PC-3 (cell line): ENCODE results near the gene NTM. TPM values are rescaled to one million over a fixed set of nuclear protein-coding genes. Genes with fewer than 3 reads are reported as not detected.

Source experiments
- ATAC-seq: fragments of 200-7000 bp; cut with Tn5 transposase; 2 replicates; pipeline ENCODE4 v1.9.1; 2020; ENCODE audit warnings: mild to moderate bottlenecking, moderate library complexity
- BruUV-seq: library from RNA; stranded (reverse); fragments of 400-500 nt; replicated peaks from 2 replicates; lab custom pipeline; 2021; lab: Mats Ljungman, UMichigan
- CTCF ChIA-PET: fragments of 300-600 bp; sonication (Branson Sonifier 250); formaldehyde crosslinking; loops from one replicate; lab custom pipeline; 2022; ENCODE audit warnings: antibody characterized with exemption; lab: Charles Lee
- POLR2A ChIA-PET: fragments of 300-600 bp; sonication (Branson Sonifier 250); formaldehyde crosslinking; loops from one replicate; lab custom pipeline; 2022; ENCODE audit warnings: antibody characterized with exemption; ENCODE audit not compliant: unreplicated experiment; lab: Charles Lee
- DNase-seq: peaks from one replicate; pipeline ENCODE4 v3.0.0-alpha.2; 2015
- H2AFZ ChIP-seq: fragments of 300-600 bp; sonication (generic); 2 replicates; pipeline ENCODE4 v1.6.0; 2016; ENCODE audit warnings: antibody characterized with exemption, low read length
- H3F3A ChIP-seq: fragments of 300-600 bp; sonication (generic); one replicate; pipeline ENCODE4 v1.6.0; 2017; ENCODE audit warnings: antibody characterized with exemption, low read length, control low read depth, mild to moderate bottlenecking; ENCODE audit not compliant: unreplicated experiment
- H3K27ac ChIP-seq: fragments of 300-600 bp; sonication (generic); 2 replicates; pipeline ENCODE4 v1.5.1; 2016; ENCODE audit warnings: mild to moderate bottlenecking, low read length
- H3K27me3 ChIP-seq: fragments of 300-600 bp; sonication (generic); 2 replicates; pipeline ENCODE4 v1.6.1; 2016; ENCODE audit warnings: low read length, mixed read lengths
- H3K36me3 ChIP-seq: fragments of 300-600 bp; sonication (generic); 2 replicates; pipeline ENCODE4 v1.6.1; 2016; ENCODE audit warnings: low read depth, mixed run types, low read length, mixed read lengths
- H3K4me1 ChIP-seq: fragments of 300-600 bp; sonication (generic); 2 replicates; pipeline ENCODE4 v1.5.1; 2016; ENCODE audit warnings: low read length; ENCODE audit not compliant: insufficient read depth
- H3K4me2 ChIP-seq: fragments of 300-600 bp; sonication (generic); 2 replicates; pipeline ENCODE4 v1.6.0; 2016; ENCODE audit warnings: low read length
- H3K4me3 ChIP-seq: fragments of 300-600 bp; sonication (generic); 2 replicates; pipeline ENCODE4 v1.5.1; 2016; ENCODE audit warnings: mild to moderate bottlenecking, low read length, mixed read lengths
- H3K79me2 ChIP-seq: fragments of 300-600 bp; sonication (generic); 2 replicates; pipeline ENCODE4 v1.6.1; 2017; ENCODE audit warnings: low read length, mixed read lengths
- H3K9ac ChIP-seq: fragments of 300-600 bp; sonication (generic); 2 replicates; pipeline ENCODE4 v1.6.0; 2016; ENCODE audit warnings: mild to moderate bottlenecking, low read length
- H3K9me2 ChIP-seq: fragments of 300-600 bp; sonication (generic); replicated peaks from 2 replicates; pipeline ENCODE4 v1.6.1; 2016; ENCODE audit warnings: mixed run types, low read length, mixed read lengths
- H3K9me3 ChIP-seq: fragments of 300-600 bp; sonication (generic); 2 replicates; pipeline ENCODE4 v1.6.1; 2016; ENCODE audit warnings: low read length, mixed read lengths
- H4K20me1 ChIP-seq: fragments of 300-600 bp; sonication (generic); 2 replicates; pipeline ENCODE4 v1.6.1; 2016; ENCODE audit warnings: low read length, mixed read lengths
- CTCF ChIP-seq: fragments of 300-600 bp; sonication (generic); conservative IDR thresholded peaks from 2 replicates; pipeline ENCODE4 v1.5.1; 2017; ENCODE audit warnings: antibody characterized with exemption, low read depth, mild to moderate bottlenecking, low read length
- EZH2 ChIP-seq: fragments of 300-600 bp; sonication (generic); IDR thresholded peaks from one replicate; pipeline ENCODE4 v1.6.1; 2017; ENCODE audit warnings: antibody characterized with exemption, mild to moderate bottlenecking, low read length; ENCODE audit not compliant: unreplicated experiment
- EZH2phosphoT487 ChIP-seq: fragments of 300-600 bp; sonication (generic); IDR thresholded peaks from 2 replicates; pipeline ENCODE4 v1.6.1; 2018; ENCODE audit warnings: mild to moderate bottlenecking, antibody characterized with exemption, low read length, borderline replicate concordance
- intact Hi-C: fragments of 100-400 bp; cut with micrococcal nuclease; formaldehyde crosslinking; loops from 2 replicates; pipeline ENCODE4 v1.9.0; 2023
- total RNA-seq: library from RNA; depleted of rRNA; stranded (reverse); fragments of >200 nt; gene quantifications from 2 replicates; pipeline ENCODE4 v1.2.3, GENCODE V29; 2014

NTM gene
- total RNA-seq, 1 experiment from 2014 or later, result not detected

- TF ChIP-seq CTCF (no peak), EZH2phosphoT487 (no peak), EZH2 (no peak)
- ATAC-seq (no peak), DNase-seq (no peak)
- Histone ChIP-seq H3K4me3 (no peak overlapping the region), H3K36me3 (no peaks in the 10 kb centered on the region), H3K27me3 (peaks cover 7% of the 10 kb centered on the region; the same call in 1 of the 2 replicates), H2AFZ (no peak overlapping the region), H3K9me3 (0 out of 2 replicates have a peak, but pooled peaks cover 9% of the 10 kb centered on the region), H3K4me1 (no peaks in the 10 kb centered on the region), H3K27ac (no peak overlapping the region), H3F3A (no peaks in the 10 kb centered on the region), H3K79me2 (no peaks in the 10 kb centered on the region), H4K20me1 (no peaks in the 10 kb centered on the region), H3K9ac (no peak overlapping the region), H3K9me2 (no peaks in the 10 kb centered on the region), H3K4me2 (no peak overlapping the region)
- intact Hi-C loops, result no loop called here
- ChIA-PET POLR2A (no interaction called here), CTCF (no interaction called here)
- BruUV-seq, result no TSS peak
Measured at GRCh38 chr11:132357811-132358572, 987.6 kb downstream of the NTM start.

- BruUV-seq, result no TSS peak
- CTCF ChIA-PET, result no interaction called here
- Histone ChIP-seq H3F3A (no peaks in the 10 kb centered on the region), H3K9ac (no peak overlapping the region), H2AFZ (no peak overlapping the region), H3K4me3 (no peak overlapping the region), H3K9me2 (no peaks in the 10 kb centered on the region), H3K9me3 (0 out of 2 replicates have a peak, but pooled peaks cover 9% of the 10 kb centered on the region), H3K27me3 (peaks cover under 1% of the 10 kb centered on the region; the same call in 1 of the 2 replicates), H3K36me3 (no peaks in the 10 kb centered on the region), H3K79me2 (no peaks in the 10 kb centered on the region), H3K4me2 (no peak overlapping the region), H3K27ac (no peak overlapping the region), H3K4me1 (no peaks in the 10 kb centered on the region), H4K20me1 (no peaks in the 10 kb centered on the region)
- intact Hi-C loops, result no loop called here
- POLR2A ChIA-PET, result no interaction called here
- TF ChIP-seq EZH2phosphoT487 (no peak), EZH2 (no peak), CTCF (no peak)
- DNase-seq (no peak), ATAC-seq (no peak)
Measured at GRCh38 chr11:132358573-132358953, 988.1 kb downstream of the NTM start.

GRCh38 chr11:132361011-132361550, 990.7 kb downstream of the NTM start:
- ATAC-seq, result no peak

More at GRCh38 chr11:132361011-132361550, 990.7 kb downstream of the NTM start:
- DNase-seq, result no peak
- no peaks in the 10 kb centered on the region for H3K4me1 ChIP-seq
- no peak overlapping the region for H3K9ac ChIP-seq
- no peak overlapping the region for H3K4me2 ChIP-seq
- no peaks in the 10 kb centered on the region for H3K27me3 ChIP-seq
- POLR2A ChIA-PET, result no interaction called here
- no peak overlapping the region for H3K4me3 ChIP-seq
- H3K27ac ChIP-seq, result no peak overlapping the region
- no peak overlapping the region for H2AFZ ChIP-seq
- no peaks in the 10 kb centered on the region for H3K36me3 ChIP-seq
- CTCF ChIA-PET, result no interaction called here
- no peak for TF ChIP-seq CTCF
- no peak for TF ChIP-seq EZH2
- 0 out of 2 replicates have a peak, but pooled peaks cover 9% of the 10 kb centered on the region for H3K9me3 ChIP-seq
- no TSS peak for BruUV-seq
- H3K79me2 ChIP-seq, result no peaks in the 10 kb centered on the region
- no peaks in the 10 kb centered on the region for H3K9me2 ChIP-seq
- intact Hi-C loops, result no loop called here
- H3F3A ChIP-seq, result no peaks in the 10 kb centered on the region
- no peaks in the 10 kb centered on the region for H4K20me1 ChIP-seq
